ENCODE results near the gene CASP1.

CASP1 gene

GRCh38 chr11:105023003-105023402, 11.9 kb downstream of the CASP1 start, which contains the start of gene CASP5:
Gene CASP5, minus strand, starts transcription at chr11:105023168. Its CDS starts 32 bp downstream, at chr11:105023136.
- Histone ChIP-seq H3K9me3 (ENCODE audit: control insufficient read depth, low read length) (no peaks in the 10 kb centered on the region), H3K27me3 (ENCODE audit: control insufficient read depth, insufficient read depth, low read length, poor library complexity, severe bottlenecking) (no peaks in the 10 kb centered on the region), H3K4me3 (ENCODE audit: insufficient read depth, low read depth, low read length) (no peak within 1 kb of the TSS), H3K27ac (ENCODE audit: insufficient read depth, low read depth, low read length, poor library complexity, severe bottlenecking) (no peak within 1 kb of the TSS), H3K4me1 (ENCODE audit: control insufficient read depth, insufficient read depth, low read length) (no peaks in the 10 kb centered on the region), H3K36me3 (ENCODE audit: control insufficient read depth, insufficient read depth, low read length) (no peaks in the 10 kb centered on the region)

GRCh38 chr11:105022527-105022926, 12.4 kb downstream of the CASP1 start:
- 89 to 91% methylated on average over 2 of the region's 2 CpGs for WGBS, 2 experiments
- Histone ChIP-seq H3K36me3 (ENCODE audit: control insufficient read depth, insufficient read depth, low read length) (no peaks in the 10 kb centered on the region), H3K27ac (ENCODE audit: insufficient read depth, low read depth, low read length, poor library complexity, severe bottlenecking) (no peak overlapping the region), H3K4me1 (ENCODE audit: control insufficient read depth, insufficient read depth, low read length) (no peaks in the 10 kb centered on the region), H3K27me3 (ENCODE audit: control insufficient read depth, insufficient read depth, low read length, poor library complexity, severe bottlenecking) (no peaks in the 10 kb centered on the region), H3K9me3 (ENCODE audit: control insufficient read depth, low read length) (no peaks in the 10 kb centered on the region), H3K4me3 (ENCODE audit: insufficient read depth, low read depth, low read length) (no peak overlapping the region)

GRCh38 chr11:105007463-105007862, 27.5 kb downstream of the CASP1 start:
- no peaks in the 10 kb centered on the region for H3K27me3 ChIP-seq (ENCODE audit: control insufficient read depth, insufficient read depth, low read length, poor library complexity, severe bottlenecking)
- no peaks in the 10 kb centered on the region for H3K36me3 ChIP-seq (ENCODE audit: control insufficient read depth, insufficient read depth, low read length)
- H3K9me3 ChIP-seq (ENCODE audit: control insufficient read depth, low read length): no peaks in the 10 kb centered on the region
- H3K4me1 ChIP-seq (ENCODE audit: control insufficient read depth, insufficient read depth, low read length): no peaks in the 10 kb centered on the region
- H3K4me3 ChIP-seq (ENCODE audit: insufficient read depth, low read depth, low read length): no peak overlapping the region
- H3K27ac ChIP-seq (ENCODE audit: insufficient read depth, low read depth, low read length, poor library complexity, severe bottlenecking): no peak overlapping the region

- Histone ChIP-seq H3K4me3 (ENCODE audit: insufficient read depth, low read depth, low read length) (no peak overlapping the region), H3K27ac (ENCODE audit: insufficient read depth, low read depth, low read length, poor library complexity, severe bottlenecking) (no peak overlapping the region), H3K27me3 (ENCODE audit: control insufficient read depth, insufficient read depth, low read length, poor library complexity, severe bottlenecking) (no peaks in the 10 kb centered on the region), H3K4me1 (ENCODE audit: control insufficient read depth, insufficient read depth, low read length) (no peaks in the 10 kb centered on the region), H3K9me3 (ENCODE audit: control insufficient read depth, low read length) (no peaks in the 10 kb centered on the region), H3K36me3 (ENCODE audit: control insufficient read depth, insufficient read depth, low read length) (no peaks in the 10 kb centered on the region)
- WGBS, 2 experiments: 84 to 97% methylated on average over 2 to 3 of the region's 3 CpGs
These were observed 29.5 kb downstream of the CASP1 start for GRCh38 chr11:105005451-105005845.

DNA sequence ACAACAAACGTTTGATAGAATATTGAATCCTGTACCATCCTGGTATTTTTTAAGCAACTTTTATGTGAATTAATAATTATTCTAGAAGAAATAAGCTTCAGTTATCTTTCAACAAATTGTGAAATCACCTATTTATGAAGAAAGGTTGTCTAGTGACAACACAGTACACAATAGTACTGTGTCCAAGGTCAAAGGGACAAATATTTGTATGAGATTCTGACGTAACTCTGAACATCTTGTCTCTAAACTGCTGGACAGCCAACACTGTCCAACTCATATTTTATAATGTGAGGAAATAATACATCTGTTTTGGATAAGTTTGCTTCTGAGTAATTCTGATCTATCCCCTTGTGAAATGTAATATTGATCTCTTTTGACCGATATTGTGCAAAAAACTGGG, 30.9 kb downstream of the CASP1 start:
- Histone ChIP-seq H3K27ac (ENCODE audit: insufficient read depth, low read depth, low read length, poor library complexity, severe bottlenecking) (no peak overlapping the region), H3K36me3 (ENCODE audit: control insufficient read depth, insufficient read depth, low read length) (no peaks in the 10 kb centered on the region), H3K9me3 (ENCODE audit: control insufficient read depth, low read length) (no peaks in the 10 kb centered on the region), H3K4me1 (ENCODE audit: control insufficient read depth, insufficient read depth, low read length) (no peaks in the 10 kb centered on the region), H3K27me3 (ENCODE audit: control insufficient read depth, insufficient read depth, low read length, poor library complexity, severe bottlenecking) (no peaks in the 10 kb centered on the region), H3K4me3 (ENCODE audit: insufficient read depth, low read depth, low read length) (no peak overlapping the region)
- WGBS, 2 experiments: 93 to 100% methylated on average over 1 to 3 of the region's 3 CpGs

DNA sequence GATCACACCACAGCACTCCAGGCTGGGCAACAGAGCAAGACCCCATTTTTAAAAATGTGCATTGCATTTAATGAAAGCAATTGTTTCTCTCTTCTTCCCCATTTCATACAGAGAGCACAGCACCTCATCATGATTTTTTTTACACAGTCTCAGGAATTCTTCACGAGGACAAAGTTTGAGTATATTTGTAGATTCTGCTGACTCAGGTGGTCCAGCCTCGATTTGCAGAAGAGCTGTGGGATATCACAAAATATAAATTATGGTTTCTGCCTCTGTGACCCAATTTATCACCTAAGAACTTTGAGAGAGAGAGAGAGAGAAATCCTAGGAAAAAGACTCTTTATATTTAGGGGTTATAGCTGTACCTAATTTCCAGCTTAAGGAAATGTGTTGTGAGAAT, 31.8 kb downstream of the CASP1 start:
- H3K4me1 ChIP-seq (ENCODE audit: control insufficient read depth, insufficient read depth, low read length): no peaks in the 10 kb centered on the region
- 84% methylated on average over 2 of the region's 2 CpGs; no CpG with 5 or more reads in 1 of the 2 experiments for WGBS, 2 experiments
- H3K27me3 ChIP-seq (ENCODE audit: control insufficient read depth, insufficient read depth, low read length, poor library complexity, severe bottlenecking): no peaks in the 10 kb centered on the region
- no peaks in the 10 kb centered on the region for H3K36me3 ChIP-seq (ENCODE audit: control insufficient read depth, insufficient read depth, low read length)
- H3K9me3 ChIP-seq (ENCODE audit: control insufficient read depth, low read length): no peaks in the 10 kb centered on the region
- H3K4me3 ChIP-seq (ENCODE audit: insufficient read depth, low read depth, low read length): no peak overlapping the region
- H3K27ac ChIP-seq (ENCODE audit: insufficient read depth, low read depth, low read length, poor library complexity, severe bottlenecking): no peak overlapping the region

- H3K4me1 ChIP-seq (ENCODE audit: control insufficient read depth, insufficient read depth, low read length): no peaks in the 10 kb centered on the region
- 84 to 91% methylated on average over 7 of the region's 7 CpGs for WGBS, 2 experiments
- no peaks in the 10 kb centered on the region for H3K36me3 ChIP-seq (ENCODE audit: control insufficient read depth, insufficient read depth, low read length)
These were observed 34.1 kb downstream of the CASP1 start for GRCh38 chr11:105000797-105001196.

GRCh38 chr11:105000167-105000566, 34.8 kb downstream of the CASP1 start:
- 92 to 93% methylated on average over 5 of the region's 5 CpGs for WGBS, 2 experiments
- no peaks in the 10 kb centered on the region for H3K4me1 ChIP-seq (ENCODE audit: control insufficient read depth, insufficient read depth, low read length)
- H3K36me3 ChIP-seq (ENCODE audit: control insufficient read depth, insufficient read depth, low read length): no peaks in the 10 kb centered on the region
- H3K9me3 ChIP-seq (ENCODE audit: control insufficient read depth, low read length): no peaks in the 10 kb centered on the region
- no peak overlapping the region for H3K4me3 ChIP-seq (ENCODE audit: insufficient read depth, low read depth, low read length)
- H3K27me3 ChIP-seq (ENCODE audit: control insufficient read depth, insufficient read depth, low read length, poor library complexity, severe bottlenecking): no peaks in the 10 kb centered on the region
- no peak overlapping the region for H3K27ac ChIP-seq (ENCODE audit: insufficient read depth, low read depth, low read length, poor library complexity, severe bottlenecking)

More at GRCh38 chr11:105000797-105001196, 34.1 kb downstream of the CASP1 start:
- no peaks in the 10 kb centered on the region for H3K27me3 ChIP-seq (ENCODE audit: control insufficient read depth, insufficient read depth, low read length, poor library complexity, severe bottlenecking)
- no peak overlapping the region for H3K4me3 ChIP-seq (ENCODE audit: insufficient read depth, low read depth, low read length)
- no peaks in the 10 kb centered on the region for H3K9me3 ChIP-seq (ENCODE audit: control insufficient read depth, low read length)
- no peak overlapping the region for H3K27ac ChIP-seq (ENCODE audit: insufficient read depth, low read depth, low read length, poor library complexity, severe bottlenecking)

GRCh38 chr11:104999721-105000120, 35.2 kb downstream of the CASP1 start:
- no peaks in the 10 kb centered on the region for H3K4me1 ChIP-seq (ENCODE audit: control insufficient read depth, insufficient read depth, low read length)
- no peaks in the 10 kb centered on the region for H3K27me3 ChIP-seq (ENCODE audit: control insufficient read depth, insufficient read depth, low read length, poor library complexity, severe bottlenecking)
- no peak overlapping the region for H3K27ac ChIP-seq (ENCODE audit: insufficient read depth, low read depth, low read length, poor library complexity, severe bottlenecking)
- WGBS, 2 experiments: 100% methylated on average over 1 of the region's 1 CpG; no CpG with 5 or more reads in 1 of the 2 experiments
- no peaks in the 10 kb centered on the region for H3K36me3 ChIP-seq (ENCODE audit: control insufficient read depth, insufficient read depth, low read length)
- H3K9me3 ChIP-seq (ENCODE audit: control insufficient read depth, low read length): no peaks in the 10 kb centered on the region
- no peak overlapping the region for H3K4me3 ChIP-seq (ENCODE audit: insufficient read depth, low read depth, low read length)

GRCh38 chr11:104997288-104997687, 37.7 kb downstream of the CASP1 start:
- no peak overlapping the region for H3K4me3 ChIP-seq (ENCODE audit: insufficient read depth, low read depth, low read length)

DNA sequence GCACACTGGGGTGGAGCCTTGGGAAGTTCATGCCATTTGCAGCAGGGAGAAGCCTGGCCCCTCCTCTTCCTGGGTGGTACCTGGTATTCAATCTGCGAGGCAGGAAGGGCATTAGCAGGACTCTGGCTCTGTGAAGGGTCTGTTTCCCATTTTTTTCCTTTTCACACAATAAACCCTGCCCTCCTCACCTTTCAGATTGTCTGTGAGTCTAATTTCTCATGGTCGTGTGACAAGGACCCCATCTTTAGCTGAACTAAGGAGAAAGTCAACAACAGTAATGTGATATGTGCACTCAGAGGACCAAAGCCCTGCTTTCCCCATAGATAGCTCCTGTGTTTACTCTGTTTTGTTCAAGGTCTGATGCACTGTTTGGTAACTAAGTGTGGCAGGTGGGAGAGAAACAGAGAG, 39.9 kb downstream of the CASP1 start:
- Histone ChIP-seq H3K9me3 (ENCODE audit: control insufficient read depth, low read length) (no peaks in the 10 kb centered on the region), H3K36me3 (ENCODE audit: control insufficient read depth, insufficient read depth, low read length) (no peaks in the 10 kb centered on the region), H3K4me1 (ENCODE audit: control insufficient read depth, insufficient read depth, low read length) (no peaks in the 10 kb centered on the region), H3K4me3 (ENCODE audit: insufficient read depth, low read depth, low read length) (no peak overlapping the region), H3K27me3 (ENCODE audit: control insufficient read depth, insufficient read depth, low read length, poor library complexity, severe bottlenecking) (no peaks in the 10 kb centered on the region), H3K27ac (ENCODE audit: insufficient read depth, low read depth, low read length, poor library complexity, severe bottlenecking) (no peak overlapping the region)
- 88 to 93% methylated on average over 2 of the region's 2 CpGs for WGBS, 2 experiments

More at GRCh38 chr11:104997288-104997687, 37.7 kb downstream of the CASP1 start:
- WGBS, 2 experiments: 92 to 95% methylated on average over 6 of the region's 6 CpGs
- Histone ChIP-seq H3K27me3 (ENCODE audit: control insufficient read depth, insufficient read depth, low read length, poor library complexity, severe bottlenecking) (no peaks in the 10 kb centered on the region), H3K27ac (ENCODE audit: insufficient read depth, low read depth, low read length, poor library complexity, severe bottlenecking) (no peak overlapping the region), H3K36me3 (ENCODE audit: control insufficient read depth, insufficient read depth, low read length) (no peaks in the 10 kb centered on the region), H3K4me1 (ENCODE audit: control insufficient read depth, insufficient read depth, low read length) (no peaks in the 10 kb centered on the region), H3K9me3 (ENCODE audit: control insufficient read depth, low read length) (no peaks in the 10 kb centered on the region)
